COLO668 (cell line): ENCODE measurements around the gene FCGR3A.
"Not testable (repeated sequence)": the region's sequence is repeated elsewhere in the genome, so short reads cannot be mapped to it uniquely, and the experiment has no call there.

ENCODE experiments used
- DNase-seq: peaks from one replicate; lab custom pipeline; 2025; ENCODE audit not compliant: unreplicated experiment; lab: John Stamatoyannopoulos, UW

FCGR3A gene

GRCh38 chr1:161549652-161550051 is at the start of gene FCGR3A:
FCGR3A (minus strand) TSS chr1:161549818; CDS start chr1:161549736, 82 bp downstream.
- DNase-seq, result no peak

- DNase-seq, result not testable (repeated sequence)
Measured at GRCh38 chr1:161597077-161597476, 47.5 kb upstream of the FCGR3A start.

- DNase-seq, result not testable (repeated sequence)
Measured at GRCh38 chr1:161595583-161595982, 46.0 kb upstream of the FCGR3A start.

- not testable (repeated sequence) for DNase-seq
Measured at GRCh38 chr1:161595173-161595572, 45.6 kb upstream of the FCGR3A start.

GRCh38 chr1:161594269-161594984 is 44.8 kb upstream of the FCGR3A start:
- DNase-seq, result not testable (repeated sequence)

GRCh38 chr1:161593092-161593755 is 43.6 kb upstream of the FCGR3A start:
- DNase-seq, result not testable (repeated sequence)

GRCh38 chr1:161592586-161592985 is 43.0 kb upstream of the FCGR3A start:
- DNase-seq, result not testable (repeated sequence)

GRCh38 chr1:161589920-161590319 is 40.3 kb upstream of the FCGR3A start:
- DNase-seq, result not testable (repeated sequence)

GRCh38 chr1:161589365-161589764 is 39.7 kb upstream of the FCGR3A start:
- DNase-seq, result not testable (repeated sequence)

- not testable (repeated sequence) for DNase-seq
Measured at GRCh38 chr1:161588596-161588995, 39.0 kb upstream of the FCGR3A start.

GRCh38 chr1:161582882-161583281 is 33.3 kb upstream of the FCGR3A start:
- DNase-seq, result not testable (repeated sequence)

- not testable (repeated sequence) for DNase-seq
Measured at GRCh38 chr1:161580879-161581537, 31.4 kb upstream of the FCGR3A start.

GRCh38 chr1:161579856-161580507 is 30.4 kb upstream of the FCGR3A start:
- DNase-seq, result not testable (repeated sequence)

- not testable (repeated sequence) for DNase-seq
Measured at GRCh38 chr1:161576676-161577075, 27.1 kb upstream of the FCGR3A start.

GRCh38 chr1:161571703-161572102 is 22.1 kb upstream of the FCGR3A start:
- not testable (repeated sequence) for DNase-seq

GRCh38 chr1:161566602-161566960 is 17.0 kb upstream of the FCGR3A start:
- not testable (repeated sequence) for DNase-seq

GRCh38 chr1:161563522-161563921 is 13.9 kb upstream of the FCGR3A start:
- DNase-seq, result not testable (repeated sequence)

GRCh38 chr1:161562441-161562840 is 12.8 kb upstream of the FCGR3A start:
- not testable (repeated sequence) for DNase-seq

- DNase-seq, result not testable (repeated sequence)
Measured at GRCh38 chr1:161560960-161561715, 11.5 kb upstream of the FCGR3A start.
